CD4-positive, alpha-beta T cell (primary cell): ENCODE data around the gene KRTAP12-4. TPM values are rescaled to one million over a fixed set of nuclear protein-coding genes. Genes with fewer than 3 reads are reported as not detected.

ENCODE experiments used
- ATAC-seq: fragments of 200-7000 bp; cut with Tn5 transposase; one replicate; pipeline ENCODE4 v1.10.0; 2022; ENCODE audit warnings: mild to moderate bottlenecking; ENCODE audit not compliant: poor library complexity
- CTCF ChIA-PET: fragments of 350-600 bp; sonication (Branson Sonifier 250); formaldehyde crosslinking; loops from one replicate; lab custom pipeline; 2021; ENCODE audit warnings: antibody characterized with exemption, inconsistent platforms; lab: Charles Lee
- POLR2A ChIA-PET: fragments of 350-600 bp; sonication (Branson Sonifier 250); formaldehyde crosslinking; loops from one replicate; lab custom pipeline; 2021; ENCODE audit warnings: antibody characterized with exemption, inconsistent platforms; lab: Charles Lee
- DNase-seq, 14 experiments: peaks; one replicate each; pipeline ENCODE4 v3.0.0-alpha.2; 2013 to 2020; ENCODE audit warnings: mixed read lengths in 2 of 14
- H3K27ac ChIP-seq, 2 donors: one replicate each; pipeline versions ENCODE4 v1.5.1 to v1.7.0; 2013; ENCODE audit warnings: low read length in 2 of 2, low read depth in 1 of 2, mild to moderate bottlenecking in 1 of 2
- H3K27me3 ChIP-seq, 2 experiments: 1 replicate in 1 of 2; 2 replicates in 1 of 2; pipeline versions ENCODE4 v1.6.1 to v1.7.0; 2013; ENCODE audit warnings: low read length in 2 of 2, control low read depth in 1 of 2, mild to moderate bottlenecking in 1 of 2, moderate library complexity in 1 of 2; ENCODE audit not compliant: insufficient read depth in 2 of 2, control insufficient read depth in 1 of 2
- H3K36me3 ChIP-seq: one replicate; pipeline ENCODE4 v1.6.1; 2013; ENCODE audit warnings: low read length, control low read depth; ENCODE audit not compliant: insufficient read depth
- H3K4me1 ChIP-seq: one replicate; pipeline ENCODE4 v1.6.1; 2013; ENCODE audit warnings: low read length, control low read depth; ENCODE audit not compliant: insufficient read depth
- H3K4me3 ChIP-seq: one replicate; pipeline ENCODE4 v1.5.1; 2013; ENCODE audit warnings: mild to moderate bottlenecking, low read length, moderate library complexity
- H3K9me3 ChIP-seq, 2 experiments: 1 replicate in 1 of 2; 2 replicates in 1 of 2; pipeline versions ENCODE4 v1.6.1 to v1.7.0; 2013; ENCODE audit warnings: low read length in 2 of 2, mild to moderate bottlenecking in 2 of 2, control low read depth in 1 of 2, moderate library complexity in 1 of 2; ENCODE audit not compliant: control insufficient read depth in 1 of 2, insufficient read depth in 1 of 2
- H3K27ac Mint-ChIP-seq: one replicate; pipeline ENCODE4 v1.8.0; 2020; ENCODE audit warnings: mixed read lengths
- H3K27me3 Mint-ChIP-seq: one replicate; pipeline ENCODE4 v1.8.0; 2021; ENCODE audit warnings: mixed read lengths
- H3K36me3 Mint-ChIP-seq: one replicate; pipeline ENCODE4 v1.8.0; 2021; ENCODE audit warnings: low read depth, mixed read lengths
- H3K4me1 Mint-ChIP-seq: one replicate; pipeline ENCODE4 v1.8.0; 2021; ENCODE audit warnings: low read depth, mixed read lengths
- H3K4me3 Mint-ChIP-seq: one replicate; pipeline ENCODE4 v1.8.0; 2020; ENCODE audit warnings: mild to moderate bottlenecking, mixed read lengths
- H3K9me3 Mint-ChIP-seq: one replicate; pipeline ENCODE4 v1.8.0; 2020; ENCODE audit warnings: mixed read lengths
- CTCF ChIP-seq: fragments of 200-600 bp; IDR thresholded peaks from one replicate; pipeline ENCODE4 v1.8.0; 2022; ENCODE audit warnings: antibody characterized with exemption, mild to moderate bottlenecking
- intact Hi-C, 2 experiments: fragments of 100-400 bp; cut with DNase I in 1 of 2; cut with micrococcal nuclease in 1 of 2; formaldehyde crosslinking; loops; one replicate each; pipeline versions ENCODE4 v1.15.1 to v1.9.0; 2023 to 2025; cut with DNase I, micrococcal nuclease
- total RNA-seq, 174 experiments: library from RNA in 2 of 174; stranded (reverse) in 2 of 174; gene quantifications; one replicate each; pipeline ENCODE4 v1.2.3 and lab custom pipeline; 2021 to 2026

The KRTAP12-4 gene
- total RNA-seq, 2 experiments from 2014 or later = not detected

GRCh38 chr21:44671911-44672310 lies 17.5 kb upstream of the KRTAP12-4 start:
- POLR2A ChIA-PET = interaction anchor here (0.7 kb wide), 1 partner anchor 205 kb away, joined by 3 read pairs; no protein-coding TSS in a partner anchor
- no peak overlapping the region for H3K27ac ChIP-seq
- intact Hi-C loops = no loop called here
- no peak for ATAC-seq
- DNase-seq = no peak
- CTCF ChIA-PET = no interaction called here
- peaks cover 26 to 28% of the 10 kb centered on the region in 2 experiments for H3K9me3 ChIP-seq
- H3K4me3 ChIP-seq = no peak overlapping the region
- no peak overlapping the region for H3K4me3 Mint-ChIP-seq
- peaks cover 5% of the 10 kb centered on the region for H3K27me3 Mint-ChIP-seq
- no peak overlapping the region for H3K27ac Mint-ChIP-seq
- no peak for TF ChIP-seq CTCF
- H3K27me3 ChIP-seq = peaks cover 0 to 2% of the 10 kb centered on the region in 2 experiments
- H3K36me3 ChIP-seq = no peaks in the 10 kb centered on the region
- no peaks in the 10 kb centered on the region for H3K4me1 ChIP-seq
- H3K36me3 Mint-ChIP-seq = peaks cover 9% of the 10 kb centered on the region
- H3K9me3 Mint-ChIP-seq = peaks cover 8% of the 10 kb centered on the region
- H3K4me1 Mint-ChIP-seq = no peaks in the 10 kb centered on the region

- Histone ChIP-seq H3K27ac (no peak overlapping the region), H3K4me1 (no peaks in the 10 kb centered on the region), H3K9me3 (peaks cover 26 to 32% of the 10 kb centered on the region in 2 experiments), H3K36me3 (no peaks in the 10 kb centered on the region), H3K4me3 (no peak overlapping the region), H3K27me3 (peaks cover 0 to 2% of the 10 kb centered on the region in 2 experiments)
- ATAC-seq (no peak), DNase-seq (no peak)
- intact Hi-C loops = no loop called here
- no peaks in the 10 kb centered on the region for H3K4me1 Mint-ChIP-seq
- H3K4me3 Mint-ChIP-seq = no peak overlapping the region
- peaks cover 8% of the 10 kb centered on the region for H3K9me3 Mint-ChIP-seq
- peaks cover 9% of the 10 kb centered on the region for H3K36me3 Mint-ChIP-seq
- ChIA-PET POLR2A (no interaction called here), CTCF (no interaction called here)
- H3K27me3 Mint-ChIP-seq = peaks cover 5% of the 10 kb centered on the region
- TF ChIP-seq CTCF = no peak
- H3K27ac Mint-ChIP-seq = no peak overlapping the region
Measured at GRCh38 chr21:44670642-44671432, 16.4 kb upstream of the KRTAP12-4 start.

- H3K9me3 ChIP-seq = peaks cover 17 to 25% of the 10 kb centered on the region in 2 experiments
- ATAC-seq = no peak
- H3K27ac ChIP-seq = no peak overlapping the region
- peaks cover 0 to 2% of the 10 kb centered on the region in 2 experiments for H3K27me3 ChIP-seq
- Mint-ChIP-seq H3K27ac (no peak overlapping the region), H3K9me3 (peaks cover 4% of the 10 kb centered on the region), H3K27me3 (peaks cover 8% of the 10 kb centered on the region), H3K36me3 (no peaks in the 10 kb centered on the region), H3K4me1 (no peaks in the 10 kb centered on the region), H3K4me3 (no peak overlapping the region)
- H3K4me1 ChIP-seq = no peaks in the 10 kb centered on the region
- intact Hi-C loops = no loop called here
- no peak for TF ChIP-seq CTCF
- H3K36me3 ChIP-seq = no peaks in the 10 kb centered on the region
- no peak overlapping the region for H3K4me3 ChIP-seq
- ChIA-PET POLR2A (interaction anchor here (2.5 kb wide), 1 partner anchor 10 kb away, joined by 7 read pairs; the partner anchor contains the start of gene KRTAP12-3), CTCF (interaction anchor here (1.1 kb wide), 1 partner anchor 121 kb away, joined by 3 read pairs; no protein-coding TSS in a partner anchor)
- no peak for DNase-seq
Measured at GRCh38 chr21:44667612-44668011, 13.2 kb upstream of the KRTAP12-4 start.
